ENCODE measurements around the gene SHOC2.

Gene SHOC2

GRCh38 chr10:110873951-110874350 is 45.5 kb upstream of the SHOC2 start:
- Mint-ChIP-seq H3K4me3 (peak overlapping the region; percentile 95), H3K36me3 (ENCODE audit: low read depth) (peaks cover 34% of the 10 kb centered on the region), H3K27me3 (ENCODE audit: low read depth, poor library complexity) (no peaks in the 10 kb centered on the region), H3K27ac (no peak overlapping the region), H3K4me1 (peaks cover 41% of the 10 kb centered on the region), H3K9me3 (no peaks in the 10 kb centered on the region)
- no peak for DNase-seq
- TF ChIP-seq CTCF (IDR thresholded peaks at IDR 0.05), result no peak

DNA sequence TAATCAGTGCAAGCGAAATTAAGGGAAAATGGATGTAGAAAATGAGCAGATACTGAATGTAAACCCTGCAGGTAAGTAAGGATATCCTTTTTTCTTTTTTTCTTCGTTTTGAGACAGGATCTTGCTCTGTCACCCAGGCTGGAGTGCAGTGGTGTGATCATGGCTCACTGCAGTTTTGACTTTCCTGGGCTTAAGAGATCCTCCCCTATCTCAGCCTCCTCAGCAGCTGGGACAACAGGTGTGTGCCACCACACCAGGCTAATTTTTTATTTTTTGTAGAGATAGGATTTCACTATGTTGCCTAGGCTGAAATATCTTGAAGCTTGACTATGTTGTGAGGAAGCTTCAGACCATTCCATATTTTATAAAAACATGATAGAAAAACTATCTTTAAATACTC is 43.4 kb upstream of the SHOC2 start:
- Mint-ChIP-seq H3K4me1 (peaks cover 20% of the 10 kb centered on the region), H3K4me3 (no peak overlapping the region), H3K36me3 (ENCODE audit: low read depth) (peaks cover 39% of the 10 kb centered on the region), H3K27me3 (ENCODE audit: low read depth, poor library complexity) (no peaks in the 10 kb centered on the region), H3K9me3 (no peaks in the 10 kb centered on the region), H3K27ac (no peak overlapping the region)
- DNase-seq, result no peak
- no peak for TF ChIP-seq CTCF (IDR thresholded peaks at IDR 0.05)

GRCh38 chr10:110876788-110877187 is 42.6 kb upstream of the SHOC2 start:
- TF ChIP-seq CTCF (IDR thresholded peaks at IDR 0.05), result no peak
- peaks cover 47% of the 10 kb centered on the region for H3K36me3 Mint-ChIP-seq (ENCODE audit: low read depth)
- H3K27ac Mint-ChIP-seq, result no peak overlapping the region
- H3K4me3 Mint-ChIP-seq, result no peak overlapping the region
- no peak for DNase-seq
- no peaks in the 10 kb centered on the region for H3K27me3 Mint-ChIP-seq (ENCODE audit: low read depth, poor library complexity)
- no peaks in the 10 kb centered on the region for H3K9me3 Mint-ChIP-seq
- H3K4me1 Mint-ChIP-seq, result peaks cover 17% of the 10 kb centered on the region

- DNase-seq, result no peak
- Mint-ChIP-seq H3K4me1 (no peaks in the 10 kb centered on the region), H3K27ac (no peak overlapping the region), H3K36me3 (ENCODE audit: low read depth) (peaks cover 69% of the 10 kb centered on the region), H3K27me3 (ENCODE audit: low read depth, poor library complexity) (peaks cover 4% of the 10 kb centered on the region), H3K9me3 (no peaks in the 10 kb centered on the region), H3K4me3 (no peak overlapping the region)
- TF ChIP-seq CTCF (IDR thresholded peaks at IDR 0.05), result no peak
These were observed 39.4 kb upstream of the SHOC2 start for GRCh38 chr10:110880012-110880411.

GRCh38 chr10:110881247-110881646 is 38.2 kb upstream of the SHOC2 start:
- H3K27me3 Mint-ChIP-seq (ENCODE audit: low read depth, poor library complexity), result peaks cover 4% of the 10 kb centered on the region
- TF ChIP-seq CTCF (IDR thresholded peaks at IDR 0.05), result no peak
- peaks cover 68% of the 10 kb centered on the region for H3K36me3 Mint-ChIP-seq (ENCODE audit: low read depth)
- DNase-seq, result no peak
- no peaks in the 10 kb centered on the region for H3K4me1 Mint-ChIP-seq
- H3K4me3 Mint-ChIP-seq, result no peak overlapping the region
- H3K9me3 Mint-ChIP-seq, result no peaks in the 10 kb centered on the region
- no peak overlapping the region for H3K27ac Mint-ChIP-seq

DNA sequence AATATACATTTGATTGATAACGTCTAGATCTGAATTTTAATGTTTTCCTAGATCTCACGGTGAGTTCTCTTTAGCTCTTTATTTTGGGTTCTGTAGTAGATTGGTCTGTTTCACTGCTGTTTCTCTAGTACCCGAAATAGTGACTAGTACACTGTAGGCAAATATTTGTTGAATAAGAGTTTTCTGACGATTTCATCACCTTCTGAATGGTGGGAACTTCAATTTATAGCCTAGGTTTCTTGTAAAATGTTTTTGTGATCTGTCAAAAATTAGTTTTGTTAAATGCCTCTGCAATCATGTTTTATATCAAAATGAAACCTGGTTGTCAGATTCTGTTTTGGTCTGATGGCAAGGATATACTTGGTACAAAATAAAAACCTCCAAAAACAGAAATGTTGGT is 37.5 kb upstream of the SHOC2 start:
- Mint-ChIP-seq H3K4me3 (no peak overlapping the region), H3K27ac (no peak overlapping the region), H3K4me1 (no peaks in the 10 kb centered on the region), H3K36me3 (ENCODE audit: low read depth) (peaks cover 68% of the 10 kb centered on the region), H3K9me3 (no peaks in the 10 kb centered on the region), H3K27me3 (ENCODE audit: low read depth, poor library complexity) (peaks cover 4% of the 10 kb centered on the region)
- TF ChIP-seq CTCF (IDR thresholded peaks at IDR 0.05), result no peak
- no peak for DNase-seq

All from nephron progenitor cell (in vitro differentiated cells).